HCT116 (cell line): ENCODE data around the gene GOLGA2. TPM values are rescaled to one million over a fixed set of nuclear protein-coding genes. Genes with fewer than 3 reads are reported as not detected.

Experiments
- ATAC-seq: fragments of 200-7000 bp; cut with Tn5 transposase; 2 replicates; pipeline ENCODE4 v1.9.1; 2020; ENCODE audit warnings: mild to moderate bottlenecking, moderate library complexity
- BruUV-seq: library from RNA; stranded (reverse); fragments of 400-500 nt; replicated peaks from 2 replicates; lab custom pipeline; 2021; lab: Mats Ljungman, UMichigan
- CTCF ChIA-PET: fragments of 300-600 bp; sonication (Branson Sonifier 250); formaldehyde crosslinking; loops from one replicate; lab custom pipeline; 2021; ENCODE audit warnings: antibody characterized with exemption; lab: Charles Lee
- POLR2A ChIA-PET: fragments of 300-600, 350-600 bp; sonication (Branson Sonifier 250); formaldehyde crosslinking; loops from one replicate; lab custom pipeline; 2021; ENCODE audit warnings: antibody characterized with exemption; lab: Charles Lee
- RAD21 ChIA-PET, 2 experiments: fragments of 300-600 bp; sonication (Branson Sonifier 250); formaldehyde crosslinking; loops; one replicate each; lab custom pipeline; 2023; ENCODE audit warnings: low total read pairs in 2 of 2; ENCODE audit not compliant: uncharacterized antibody in 2 of 2, unreplicated experiment in 2 of 2, low non-redundant PET in 1 of 2; lab: Charles Lee
- DNase-seq: peaks from one replicate; pipeline ENCODE4 v3.0.0-alpha.2; 2010; ENCODE audit warnings: low read depth, low spot score
- H2AFZ ChIP-seq: fragments of 200-600 bp; shearing (Covaris generic), sonication (generic); 2 replicates; pipeline ENCODE4 v1.6.1; 2017; ENCODE audit warnings: low read depth, mixed run types, mixed read lengths, antibody characterized with exemption, low read length; ENCODE audit not compliant: poor library complexity, severe bottlenecking
- H3K27ac ChIP-seq: 2 replicates; pipeline ENCODE4 v1.5.1; 2012; ENCODE audit warnings: low read depth, low read length
- H3K27me3 ChIP-seq: fragments of 200-600 bp; sonication (generic); 2 replicates; pipeline ENCODE4 v1.6.1; 2016; ENCODE audit warnings: mixed run types, low read length, mixed read lengths; ENCODE audit not compliant: insufficient read depth
- H3K36me3 ChIP-seq, 2 experiments: fragments of 200-500 bp in 1 of 2; fragments of 200-600 bp in 1 of 2; sonication (Bioruptor generic) in 1 of 2; sonication (generic) in 1 of 2; 2 replicates each; pipeline versions ENCODE4 v1.5.1 to v1.6.1; 2014 to 2016; ENCODE audit warnings: low read length in 2 of 2, inconsistent platforms in 1 of 2, mixed read lengths in 1 of 2, mixed run types in 1 of 2; ENCODE audit not compliant: insufficient read depth in 2 of 2, control insufficient read depth in 1 of 2
- H3K4me1 ChIP-seq, 2 experiments: fragments of 200-600 bp in 1 of 2; sonication (generic) in 1 of 2; 2 replicates each; pipeline versions ENCODE4 v1.5.1 to v1.6.1; 2012 to 2017; ENCODE audit warnings: low read length in 2 of 2, inconsistent platforms in 1 of 2, mild to moderate bottlenecking in 1 of 2, mixed read lengths in 1 of 2, mixed run types in 1 of 2, moderate library complexity in 1 of 2; ENCODE audit not compliant: insufficient read depth in 2 of 2, control insufficient read depth in 1 of 2
- H3K4me2 ChIP-seq: fragments of 200-600 bp; sonication (generic); 2 replicates; pipeline ENCODE4 v1.6.1; 2017; ENCODE audit warnings: mixed run types, low read length, mixed read lengths
- H3K4me3 ChIP-seq, 2 experiments: fragments of 200-600 bp in 1 of 2; sonication (generic) in 1 of 2; replicated peaks in 1 of 2; 2 replicates each; pipeline ENCODE4 v1.5.1; 2011 to 2016; ENCODE audit warnings: low read length in 2 of 2, control low read depth in 1 of 2, low read depth in 1 of 2, mild to moderate bottlenecking in 1 of 2, mixed read lengths in 1 of 2, mixed run types in 1 of 2
- H3K79me2 ChIP-seq: fragments of 200-600 bp; sonication (generic); 2 replicates; pipeline ENCODE4 v1.6.1; 2017; ENCODE audit warnings: mild to moderate bottlenecking, mixed run types, low read length, moderate library complexity, mixed read lengths; ENCODE audit not compliant: insufficient read depth
- H3K9ac ChIP-seq: fragments of 200-600 bp; sonication (generic); 2 replicates; pipeline ENCODE4 v1.6.1; 2016; ENCODE audit warnings: low read length, mixed read lengths
- H3K9me2 ChIP-seq: fragments of 200-600 bp; sonication (generic), shearing (Covaris generic); 2 replicates; pipeline ENCODE4 v1.6.1; 2017; ENCODE audit warnings: mixed run types, mild to moderate bottlenecking, moderate library complexity; ENCODE audit not compliant: insufficient read depth
- H3K9me3 ChIP-seq, 2 experiments: fragments of 200-500 bp in 1 of 2; fragments of 200-600 bp in 1 of 2; sonication (Bioruptor generic) in 1 of 2; sonication (generic) in 1 of 2; 2 replicates each; pipeline ENCODE4 v1.6.1; 2014 to 2017; ENCODE audit warnings: low read length in 2 of 2, mixed read lengths in 2 of 2, inconsistent platforms in 1 of 2, low read depth in 1 of 2, mild to moderate bottlenecking in 1 of 2, mixed run types in 1 of 2, moderate library complexity in 1 of 2; ENCODE audit not compliant: control insufficient read depth in 1 of 2, insufficient read depth in 1 of 2
- H4K20me1 ChIP-seq: fragments of 200-600 bp; sonication (generic), shearing (Covaris generic); 2 replicates; pipeline ENCODE4 v1.6.1; 2017; ENCODE audit warnings: mixed run types, mild to moderate bottlenecking, moderate library complexity; ENCODE audit not compliant: insufficient read depth
- CEBPB ChIP-seq: IDR thresholded peaks from 2 replicates; pipeline ENCODE4 v1.6.1; 2012; ENCODE audit warnings: low read depth
- EGR1 ChIP-seq: IDR thresholded peaks from 2 replicates; pipeline ENCODE4 v1.6.1; 2012; ENCODE audit warnings: low read depth
- ELF1 ChIP-seq: IDR thresholded peaks from 2 replicates; pipeline ENCODE4 v1.6.1; 2012; ENCODE audit warnings: low read depth, borderline replicate concordance
- EZH2 ChIP-seq: fragments of 200-600 bp; sonication (generic); IDR thresholded peaks from 2 replicates; pipeline ENCODE4 v1.6.1; 2017; ENCODE audit warnings: antibody characterized with exemption, mixed run types
- EZH2phosphoT487 ChIP-seq: fragments of 200-600 bp; IDR thresholded peaks from 2 replicates; pipeline ENCODE4 v1.6.1; 2018; ENCODE audit warnings: antibody characterized with exemption, borderline replicate concordance
- FOSL1 ChIP-seq: IDR thresholded peaks from 2 replicates; pipeline ENCODE4 v1.6.1; 2012; ENCODE audit warnings: low read depth
- MAX ChIP-seq: IDR thresholded peaks from 2 replicates; pipeline ENCODE4 v1.6.1; 2012
- POLR2A ChIP-seq: IDR thresholded peaks from 2 replicates; pipeline ENCODE4 v1.7.0; 2011; ENCODE audit warnings: borderline replicate concordance; ENCODE audit not compliant: insufficient read depth, insufficient read length; ENCODE audit errors: extremely low read depth
- POLR2AphosphoS5 ChIP-seq: IDR thresholded peaks from 2 replicates; pipeline ENCODE4 v1.6.1; 2011; ENCODE audit warnings: mild to moderate bottlenecking, low read depth, low read length, moderate library complexity
- RAD21 ChIP-seq: IDR thresholded peaks from 2 replicates; pipeline ENCODE4 v1.6.1; 2012; ENCODE audit warnings: low read depth, mild to moderate bottlenecking
- REST ChIP-seq: IDR thresholded peaks from 2 replicates; pipeline ENCODE4 v1.6.1; 2012; ENCODE audit warnings: low read depth
- SIN3A ChIP-seq: IDR thresholded peaks from 2 replicates; pipeline ENCODE4 v1.6.1; 2012; ENCODE audit warnings: low read depth
- SP1 ChIP-seq: IDR thresholded peaks from 2 replicates; pipeline ENCODE4 v1.6.1; 2012; ENCODE audit warnings: low read depth
- TCF7L2 ChIP-seq: IDR thresholded peaks from 2 replicates; pipeline ENCODE4 v1.7.0; 2011; ENCODE audit warnings: borderline replicate concordance, inconsistent platforms; ENCODE audit not compliant: insufficient read depth, insufficient read length; ENCODE audit errors: extremely low read depth
- YY1 ChIP-seq: IDR thresholded peaks from 2 replicates; pipeline ENCODE4 v1.6.1; 2011; ENCODE audit warnings: low read length, low read depth, moderate library complexity, mild to moderate bottlenecking; ENCODE audit not compliant: insufficient replicate concordance; ENCODE audit errors: extremely low read depth
- ZBTB33 ChIP-seq: IDR thresholded peaks from 2 replicates; pipeline ENCODE4 v1.6.1; 2011; ENCODE audit warnings: mild to moderate bottlenecking, low read length, moderate library complexity; ENCODE audit not compliant: insufficient replicate concordance; ENCODE audit errors: extremely low read depth
- ZFX ChIP-seq: fragments of 450-650 bp; IDR thresholded peaks from 2 replicates; pipeline ENCODE4 v1.6.1; 2017
- ZNF274 ChIP-seq: fragments of 200-500 bp; sonication (Bioruptor generic); IDR thresholded peaks from 2 replicates; pipeline ENCODE4 v1.6.1; 2014; ENCODE audit warnings: mild to moderate bottlenecking, low read depth, low read length, inconsistent platforms
- intact Hi-C: fragments of 100-400 bp; cut with micrococcal nuclease; formaldehyde crosslinking; loops from 2 replicates; pipeline ENCODE4 v1.10.0; 2022
- total RNA-seq: library from RNA; stranded (reverse); gene quantifications from one replicate; pipeline ENCODE4 v1.2.1, GENCODE V29; 2021; ENCODE audit not compliant: unreplicated experiment
- TF ChIP-seq, protein P1 (sequence below), 3 experiments: fragments of 200-600 bp in 1 of 3; sonication (generic) in 1 of 3; IDR thresholded peaks in 2 of 3; conservative IDR thresholded peaks in 1 of 3; 2 replicates each; pipeline ENCODE4 v1.5.1; 2012 to 2017; ENCODE audit warnings: low read depth in 2 of 3, low read length in 2 of 3, antibody characterized with exemption in 1 of 3, borderline replicate concordance in 1 of 3, control low read depth in 1 of 3, mild to moderate bottlenecking in 1 of 3, mixed read lengths in 1 of 3, mixed run types in 1 of 3, moderate library complexity in 1 of 3; ENCODE audit not compliant: insufficient read depth in 1 of 3
- TF ChIP-seq, protein P2 (sequence below): IDR thresholded peaks from 2 replicates; pipeline ENCODE4 v1.6.1; 2012

Gene GOLGA2
- total RNA-seq, 1 experiment from 2014 or later, result 67.0 TPM

DNA sequence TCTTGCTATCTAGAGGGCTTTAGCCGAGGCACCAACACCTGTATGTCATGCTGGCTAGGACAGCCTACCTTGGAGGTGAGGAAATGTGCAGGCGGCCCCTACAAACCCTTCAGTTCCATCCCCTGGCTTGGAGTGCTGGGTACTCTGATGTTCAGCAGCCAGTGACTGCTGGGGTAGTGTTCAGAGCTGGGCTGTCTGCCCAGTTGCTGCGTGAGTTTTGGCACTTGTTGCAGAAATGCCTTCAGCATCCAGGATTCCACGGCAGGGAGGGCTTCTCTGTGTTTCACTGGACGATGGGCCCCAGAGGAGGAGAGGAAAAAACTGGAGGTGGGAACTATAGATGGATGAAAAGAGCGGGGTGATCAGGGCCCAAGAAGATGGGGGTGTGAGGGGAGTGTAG, 10.6 kb upstream of the GOLGA2 start:
- no peaks in the 10 kb centered on the region for H3K27me3 ChIP-seq
- no peaks in the 10 kb centered on the region for H3K36me3 ChIP-seq
- intact Hi-C loops, result no loop called here
- no TSS peak for BruUV-seq
- H3K9ac ChIP-seq, result no peak overlapping the region
- POLR2A ChIA-PET, result interaction anchor here (0.9 kb wide), 2 partner anchors 9 to 11 kb away, joined by 3 to 4 read pairs; partner anchors contain the start of genes GOLGA2 and SWI5
- no peak for ATAC-seq
- DNase-seq, result no peak
- no peaks in the 10 kb centered on the region for H3K79me2 ChIP-seq
- TF ChIP-seq EGR1 (no peak), ZBTB33 (no peak), ZNF274 (no peak), POLR2AphosphoS5 (no peak), YY1 (no peak), POLR2A (no peak), ELF1 (no peak), CEBPB (no peak), EZH2 (no peak), MAX (no peak), ZFX (no peak), SP1 (no peak), RAD21 (no peak), TCF7L2 (no peak), SIN3A (no peak), EZH2phosphoT487 (no peak), REST (no peak), FOSL1 (no peak)
- TF ChIP-seq, protein P1, sequence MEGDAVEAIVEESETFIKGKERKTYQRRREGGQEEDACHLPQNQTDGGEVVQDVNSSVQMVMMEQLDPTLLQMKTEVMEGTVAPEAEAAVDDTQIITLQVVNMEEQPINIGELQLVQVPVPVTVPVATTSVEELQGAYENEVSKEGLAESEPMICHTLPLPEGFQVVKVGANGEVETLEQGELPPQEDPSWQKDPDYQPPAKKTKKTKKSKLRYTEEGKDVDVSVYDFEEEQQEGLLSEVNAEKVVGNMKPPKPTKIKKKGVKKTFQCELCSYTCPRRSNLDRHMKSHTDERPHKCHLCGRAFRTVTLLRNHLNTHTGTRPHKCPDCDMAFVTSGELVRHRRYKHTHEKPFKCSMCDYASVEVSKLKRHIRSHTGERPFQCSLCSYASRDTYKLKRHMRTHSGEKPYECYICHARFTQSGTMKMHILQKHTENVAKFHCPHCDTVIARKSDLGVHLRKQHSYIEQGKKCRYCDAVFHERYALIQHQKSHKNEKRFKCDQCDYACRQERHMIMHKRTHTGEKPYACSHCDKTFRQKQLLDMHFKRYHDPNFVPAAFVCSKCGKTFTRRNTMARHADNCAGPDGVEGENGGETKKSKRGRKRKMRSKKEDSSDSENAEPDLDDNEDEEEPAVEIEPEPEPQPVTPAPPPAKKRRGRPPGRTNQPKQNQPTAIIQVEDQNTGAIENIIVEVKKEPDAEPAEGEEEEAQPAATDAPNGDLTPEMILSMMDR (IDR thresholded peaks at IDR 0.05 in 2 of 3, conservative IDR thresholded peaks at IDR 0.05 in 1 of 3; ENCODE audit: borderline replicate concordance in 1 of 3, insufficient read depth in 1 of 3, low read depth in 2 of 3, low read length in 2 of 3), result no peak
- TF ChIP-seq, protein P2, sequence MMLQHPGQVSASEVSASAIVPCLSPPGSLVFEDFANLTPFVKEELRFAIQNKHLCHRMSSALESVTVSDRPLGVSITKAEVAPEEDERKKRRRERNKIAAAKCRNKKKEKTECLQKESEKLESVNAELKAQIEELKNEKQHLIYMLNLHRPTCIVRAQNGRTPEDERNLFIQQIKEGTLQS, result no peak
- TF ChIP-seq, all 23 proteins: peak for 0
- H3K27ac ChIP-seq, result no peak overlapping the region
- CTCF ChIA-PET, result interaction anchor here (1.3 to 1.4 kb wide), 2 partner anchors 9 to 55 kb away, joined by 4 to 6 read pairs; no protein-coding TSS in a partner anchor
- H3K4me2 ChIP-seq, result no peak overlapping the region
- H2AFZ ChIP-seq, result no peak overlapping the region
- H3K9me2 ChIP-seq, result no peaks in the 10 kb centered on the region
- no peaks in the 10 kb centered on the region for H3K4me1 ChIP-seq
- RAD21 ChIA-PET, result no interaction called here
- H3K9me3 ChIP-seq, result no peaks in the 10 kb centered on the region
- H4K20me1 ChIP-seq, result no peaks in the 10 kb centered on the region
- H3K4me3 ChIP-seq, result no peak overlapping the region
